ENCODE results near the gene HCAR2. TPM values are rescaled to one million over a fixed set of nuclear protein-coding genes. Genes with fewer than 3 reads are reported as not detected.

The HCAR2 gene
- total RNA-seq, 1 experiment from 2014 or later: not detected

DNA sequence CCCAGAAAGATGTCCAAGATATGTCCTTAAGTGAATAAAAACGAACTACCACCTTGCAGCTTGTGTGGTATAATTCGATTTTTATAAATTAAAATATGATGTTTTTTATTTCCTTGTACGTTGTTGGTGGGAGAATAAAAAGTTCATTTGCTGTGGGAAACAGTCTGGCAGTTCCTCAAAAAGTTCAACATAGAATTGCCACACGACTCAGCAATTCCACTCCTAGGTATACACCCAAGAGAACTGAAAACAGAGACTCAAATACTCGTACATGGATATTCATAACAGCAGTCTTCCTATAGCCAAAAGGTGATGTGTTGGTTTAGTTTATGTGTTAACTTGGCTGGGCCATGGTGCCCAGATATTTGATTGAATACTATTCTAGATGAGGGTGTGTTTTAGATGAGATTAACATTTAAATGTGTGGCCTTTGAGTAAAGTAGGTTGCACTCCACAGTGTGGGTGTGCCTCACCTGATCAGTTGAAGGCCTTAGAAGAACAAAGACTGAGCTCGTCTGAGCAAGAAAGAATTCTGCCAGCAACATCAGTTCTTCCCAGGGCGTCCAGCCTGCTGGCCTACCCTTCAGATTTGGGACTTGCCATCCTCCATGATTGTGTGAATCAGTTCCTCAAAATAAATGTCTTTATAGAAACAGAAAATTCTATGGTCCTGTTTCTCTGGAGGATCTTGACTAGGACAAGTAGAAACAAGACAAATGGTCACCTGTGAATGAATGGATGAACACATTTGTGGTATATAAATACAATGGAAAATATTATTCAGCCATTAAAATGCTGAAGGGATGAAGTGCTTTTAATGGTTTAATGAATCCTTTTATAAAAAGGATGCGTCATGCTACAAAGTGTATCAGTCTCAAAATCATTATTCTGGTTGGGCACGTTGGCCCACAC lies 44.3 kb upstream of the HCAR2 start:
- H3K9me3 Mint-ChIP-seq: no peaks in the 10 kb centered on the region; a peak in 1 of 5 replicates
- Histone ChIP-seq H3K79me1 (ENCODE audit: insufficient read depth, low read depth, low read length, poor library complexity, severe bottlenecking) (no peaks in the 10 kb centered on the region), H3K9me3 (ENCODE audit: control insufficient read depth, low read depth, low read length) (no peaks in the 10 kb centered on the region), H2BK5ac (ENCODE audit: insufficient read length, low read length) (no peak overlapping the region), H2BK15ac (ENCODE audit: low read depth, low read length) (no peak overlapping the region), H2AK5ac (ENCODE audit: insufficient read length, low read length) (no peak overlapping the region), H4K91ac (ENCODE audit: insufficient read length, low read depth, low read length) (no peak overlapping the region), H3K4me2 (ENCODE audit: insufficient read depth, insufficient read length, low read length) (no peak overlapping the region), H3K14ac (ENCODE audit: insufficient read depth, low read length) (no peak overlapping the region), H3K23me2 (ENCODE audit: insufficient read length, low read depth, low read length, poor library complexity, severe bottlenecking) (no peaks in the 10 kb centered on the region), H2BK12ac (ENCODE audit: insufficient read length, low read depth, low read length) (no peak overlapping the region), H3K56ac (ENCODE audit: insufficient read length, low read depth, low read length) (no peak overlapping the region), H3T11ph (ENCODE audit: low read length) (no peak overlapping the region), H4K20me1 (ENCODE audit: control insufficient read depth, insufficient read depth, insufficient read length) (no peaks in the 10 kb centered on the region), H3K9ac (ENCODE audit: extremely low read depth, insufficient read length, low read length) (no peak overlapping the region), H2BK120ac (ENCODE audit: low read depth, low read length, poor library complexity, severe bottlenecking) (no peak overlapping the region), H3K27ac (ENCODE audit: insufficient read length, low read depth, low read length) (no peak overlapping the region), H3K4me1 (ENCODE audit: insufficient read depth, low read length) (no peaks in the 10 kb centered on the region), H3K79me2 (ENCODE audit: insufficient read depth, low read length) (no peaks in the 10 kb centered on the region), H3K23ac (ENCODE audit: insufficient read length, low read depth, low read length) (no peak overlapping the region), H2BK20ac (ENCODE audit: low read depth, low read length, poor library complexity, severe bottlenecking) (no peak overlapping the region), H3K4ac (ENCODE audit: low read depth, low read length) (no peak overlapping the region), H2AFZ (ENCODE audit: low read length) (no peak overlapping the region), H3K27me3 (ENCODE audit: insufficient read depth, low read length) (no peaks in the 10 kb centered on the region), H4K5ac (ENCODE audit: insufficient read length, low read depth, low read length) (no peak overlapping the region), H3K18ac (ENCODE audit: insufficient read length, low read depth, low read length) (no peak overlapping the region), H4K8ac (replicated peaks; ENCODE audit: insufficient read length, low read depth, low read length) (no peak overlapping the region)
- no peaks in the 10 kb centered on the region for H3K27me3 Mint-ChIP-seq (ENCODE audit: low read depth)
- 100% methylated on average over 1 of the region's 9 CpGs for WGBS (ENCODE audit: extremely low coverage, insufficient read length, low lambda C conversion rate)
- peaks cover 0 to 5% (median 4%) of the 10 kb centered on the region in 3 experiments; a peak in 4 of 7 replicates for H3K36me3 Mint-ChIP-seq (ENCODE audit: insufficient read depth in 1 of 3, low read depth in 3 of 3)
- H3K27ac Mint-ChIP-seq: no peak overlapping the region
- DNase-seq: no peak
- TF ChIP-seq, protein P1, sequence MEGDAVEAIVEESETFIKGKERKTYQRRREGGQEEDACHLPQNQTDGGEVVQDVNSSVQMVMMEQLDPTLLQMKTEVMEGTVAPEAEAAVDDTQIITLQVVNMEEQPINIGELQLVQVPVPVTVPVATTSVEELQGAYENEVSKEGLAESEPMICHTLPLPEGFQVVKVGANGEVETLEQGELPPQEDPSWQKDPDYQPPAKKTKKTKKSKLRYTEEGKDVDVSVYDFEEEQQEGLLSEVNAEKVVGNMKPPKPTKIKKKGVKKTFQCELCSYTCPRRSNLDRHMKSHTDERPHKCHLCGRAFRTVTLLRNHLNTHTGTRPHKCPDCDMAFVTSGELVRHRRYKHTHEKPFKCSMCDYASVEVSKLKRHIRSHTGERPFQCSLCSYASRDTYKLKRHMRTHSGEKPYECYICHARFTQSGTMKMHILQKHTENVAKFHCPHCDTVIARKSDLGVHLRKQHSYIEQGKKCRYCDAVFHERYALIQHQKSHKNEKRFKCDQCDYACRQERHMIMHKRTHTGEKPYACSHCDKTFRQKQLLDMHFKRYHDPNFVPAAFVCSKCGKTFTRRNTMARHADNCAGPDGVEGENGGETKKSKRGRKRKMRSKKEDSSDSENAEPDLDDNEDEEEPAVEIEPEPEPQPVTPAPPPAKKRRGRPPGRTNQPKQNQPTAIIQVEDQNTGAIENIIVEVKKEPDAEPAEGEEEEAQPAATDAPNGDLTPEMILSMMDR (conservative IDR thresholded peaks at IDR 0.05): no peak
- no peak overlapping the region for H3K4me3 Mint-ChIP-seq
- peaks cover 23% of the 10 kb centered on the region in 2 experiments for H3K4me1 Mint-ChIP-seq
